HEK293 (cell line): ENCODE data around the gene KIF18B.
A peak's percentile ranks its signal among the peaks of the same experiment; 100 is the strongest.

Source experiments
- CTCF ChIA-PET: fragments of 350-600 bp; formaldehyde crosslinking; extraction: SDS; loops from one replicate; lab custom pipeline; 2021; ENCODE audit warnings: antibody characterized with exemption; lab: Yijun Ruan, JAX
- POLR2A ChIA-PET: fragments of 300-600 bp; formaldehyde crosslinking; extraction: SDS; loops from one replicate; lab custom pipeline; 2020; ENCODE audit warnings: antibody characterized with exemption, inconsistent platforms; lab: Yijun Ruan, JAX
- H3K27ac ChIP-seq: fragments of 200-500 bp; sonication (Bioruptor generic); 2 replicates; pipeline ENCODE4 v1.5.1; 2014; ENCODE audit warnings: low read depth, low read length, control low read depth, inconsistent platforms; ENCODE audit errors: extremely low read depth
- H3K36me3 ChIP-seq, 2 experiments: fragments of 200-500 bp in 1 of 2; sonication (Bioruptor generic) in 1 of 2; 1 replicate in 1 of 2; 2 replicates in 1 of 2; pipeline ENCODE4 v1.5.1; 2014 to 2017; ENCODE audit warnings: inconsistent platforms in 2 of 2, low read length in 2 of 2; ENCODE audit not compliant: control insufficient read depth in 2 of 2, insufficient read depth in 1 of 2
- H3K4me1 ChIP-seq: fragments of 200-500 bp; sonication (Bioruptor generic); 2 replicates; pipeline ENCODE4 v1.5.1; 2014; ENCODE audit warnings: mild to moderate bottlenecking, low read length, inconsistent platforms; ENCODE audit not compliant: control insufficient read depth, insufficient read depth
- H3K4me3 ChIP-seq: 2 replicates; pipeline ENCODE4 v1.5.1; 2011; ENCODE audit warnings: low read depth, mild to moderate bottlenecking, control low read depth, low read length, moderate library complexity
- H3K9me3 ChIP-seq: fragments of 200-500 bp; sonication (Bioruptor generic); 2 replicates; pipeline ENCODE4 v1.5.1; 2014; ENCODE audit warnings: low read depth, low read length, inconsistent platforms; ENCODE audit not compliant: control insufficient read depth, insufficient read depth
- KLF16 ChIP-seq: fragments of 450-650 bp; formaldehyde crosslinking; IDR thresholded peaks from 2 replicates; pipeline ENCODE4 v1.5.1; 2017; ENCODE audit warnings: missing biosample characterization, missing genetic modification characterization
- MYNN ChIP-seq: fragments of 450-650 bp; formaldehyde crosslinking; IDR thresholded peaks from 2 replicates; pipeline ENCODE4 v1.5.1; 2016; ENCODE audit warnings: missing biosample characterization, missing genetic modification characterization, borderline replicate concordance
- TCF7L2 ChIP-seq: IDR thresholded peaks from 2 replicates; pipeline ENCODE4 v1.6.1; 2011; ENCODE audit warnings: low read depth, mild to moderate bottlenecking, inconsistent platforms, low read length, moderate library complexity, borderline replicate concordance
- ZBTB20 ChIP-seq: fragments of 450-650 bp; formaldehyde crosslinking; IDR thresholded peaks from 2 replicates; pipeline ENCODE4 v1.5.1; 2016; ENCODE audit warnings: missing biosample characterization, missing genetic modification characterization
- ZBTB8A ChIP-seq: fragments of 450-650 bp; formaldehyde crosslinking; IDR thresholded peaks from 2 replicates; pipeline ENCODE4 v1.5.1; 2016; ENCODE audit warnings: missing biosample characterization, missing genetic modification characterization
- ZFP69B ChIP-seq: fragments of 450-650 bp; formaldehyde crosslinking; IDR thresholded peaks from 2 replicates; pipeline ENCODE4 v1.5.1; 2016; ENCODE audit warnings: missing biosample characterization, missing genetic modification characterization
- ZNF174 ChIP-seq: fragments of 450-650 bp; formaldehyde crosslinking; IDR thresholded peaks from 2 replicates; pipeline ENCODE4 v1.5.0; 2017; ENCODE audit warnings: missing biosample characterization, mild to moderate bottlenecking, missing genetic modification characterization
- ZNF423 ChIP-seq: fragments of 450-650 bp; formaldehyde crosslinking; IDR thresholded peaks from 2 replicates; pipeline ENCODE4 v1.5.1; 2016; ENCODE audit warnings: missing biosample characterization, missing genetic modification characterization
- ZNF426 ChIP-seq: fragments of 450-650 bp; formaldehyde crosslinking; IDR thresholded peaks from 2 replicates; pipeline ENCODE4 v1.5.1; 2017; ENCODE audit warnings: missing biosample characterization, missing genetic modification characterization, mild to moderate bottlenecking, inconsistent platforms, moderate library complexity
- ZNF555 ChIP-seq: fragments of 450-650 bp; formaldehyde crosslinking; conservative IDR thresholded peaks from 2 replicates; pipeline ENCODE4 v1.5.1; 2017; ENCODE audit warnings: missing biosample characterization, mild to moderate bottlenecking, missing genetic modification characterization, inconsistent platforms
- ZNF639 ChIP-seq: fragments of 450-650 bp; formaldehyde crosslinking; IDR thresholded peaks from 2 replicates; pipeline ENCODE4 v1.5.1; 2016; ENCODE audit warnings: missing biosample characterization, missing genetic modification characterization
- ZNF654 ChIP-seq: fragments of 450-650 bp; formaldehyde crosslinking; IDR thresholded peaks from 2 replicates; pipeline ENCODE4 v1.5.1; 2016; ENCODE audit warnings: low read depth, missing biosample characterization, missing genetic modification characterization
- ZNF670 ChIP-seq: fragments of 450-650 bp; formaldehyde crosslinking; IDR thresholded peaks from 2 replicates; pipeline ENCODE4 v1.5.1; 2016; ENCODE audit warnings: missing biosample characterization, missing genetic modification characterization, low read depth
- ZNF692 ChIP-seq: fragments of 450-650 bp; formaldehyde crosslinking; IDR thresholded peaks from 2 replicates; pipeline ENCODE4 v1.5.1; 2016; ENCODE audit warnings: missing biosample characterization, missing genetic modification characterization
- TF ChIP-seq, protein P1 (sequence below): fragments of 450-650 bp; formaldehyde crosslinking; IDR thresholded peaks from 2 replicates; pipeline ENCODE4 v1.5.1; 2016; ENCODE audit warnings: missing biosample characterization, missing genetic modification characterization
- TF ChIP-seq, protein P2 (sequence below): fragments of 450-650 bp; formaldehyde crosslinking; IDR thresholded peaks from 2 replicates; pipeline ENCODE4 v1.5.1; 2016; ENCODE audit warnings: missing biosample characterization, missing genetic modification characterization, borderline replicate concordance
- TF ChIP-seq, protein P3 (sequence below): fragments of 450-650 bp; formaldehyde crosslinking; IDR thresholded peaks from 2 replicates; pipeline ENCODE4 v1.5.0; 2017; ENCODE audit warnings: missing biosample characterization, missing genetic modification characterization, borderline replicate concordance

Gene KIF18B

GRCh38 chr17:44947461-44948314 is at the start of gene KIF18B (continued):
- no peak for TF ChIP-seq TCF7L2
- no peak for TF ChIP-seq ZNF426 (tag by site-specific recombination)
- no peak for TF ChIP-seq ZNF423 (tag by site-specific recombination)
- peak; percentile 59 for TF ChIP-seq ZBTB8A
- peak; percentile 15; the same call in 1 of the 2 replicates for TF ChIP-seq ZNF639 (tag by site-specific recombination)

- H3K9me3 ChIP-seq: 0 out of 2 replicates have a peak, but pooled peaks cover 2% of the 10 kb centered on the region
- no peak overlapping the region for H3K27ac ChIP-seq
- H3K4me1 ChIP-seq: 0 out of 2 replicates have a peak, but pooled peaks cover 3% of the 10 kb centered on the region
- ChIA-PET POLR2A (interaction anchor here (0.7 kb wide), 1 partner anchor 65 kb away, joined by 3 read pairs; the partner anchor contains the start of gene NMT1), CTCF (interaction anchor here (0.5 to 1.7 kb wide), 5 partner anchors 9 to 217 kb away, joined by 3 to 5 read pairs (median 3); no protein-coding TSS in a partner anchor)
- TF ChIP-seq ZNF670 (no peak), ZNF654 (tag by site-specific recombination) (no peak), ZNF174 (tag by site-specific recombination) (no peak), KLF16 (no peak), MYNN (tag by site-specific recombination) (no peak)
- TF ChIP-seq, protein P1, sequence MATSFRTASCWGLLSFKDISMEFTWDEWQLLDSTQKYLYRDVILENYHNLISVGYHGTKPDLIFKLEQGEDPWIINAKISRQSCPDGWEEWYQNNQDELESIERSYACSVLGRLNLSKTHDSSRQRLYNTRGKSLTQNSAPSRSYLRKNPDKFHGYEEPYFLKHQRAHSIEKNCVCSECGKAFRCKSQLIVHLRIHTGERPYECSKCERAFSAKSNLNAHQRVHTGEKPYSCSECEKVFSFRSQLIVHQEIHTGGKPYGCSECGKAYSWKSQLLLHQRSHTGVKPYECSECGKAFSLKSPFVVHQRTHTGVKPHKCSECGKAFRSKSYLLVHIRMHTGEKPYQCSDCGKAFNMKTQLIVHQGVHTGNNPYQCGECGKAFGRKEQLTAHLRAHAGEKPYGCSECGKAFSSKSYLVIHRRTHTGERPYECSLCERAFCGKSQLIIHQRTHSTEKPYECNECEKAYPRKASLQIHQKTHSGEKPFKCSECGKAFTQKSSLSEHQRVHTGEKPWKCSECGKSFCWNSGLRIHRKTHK: no peak
- TF ChIP-seq, protein P2, sequence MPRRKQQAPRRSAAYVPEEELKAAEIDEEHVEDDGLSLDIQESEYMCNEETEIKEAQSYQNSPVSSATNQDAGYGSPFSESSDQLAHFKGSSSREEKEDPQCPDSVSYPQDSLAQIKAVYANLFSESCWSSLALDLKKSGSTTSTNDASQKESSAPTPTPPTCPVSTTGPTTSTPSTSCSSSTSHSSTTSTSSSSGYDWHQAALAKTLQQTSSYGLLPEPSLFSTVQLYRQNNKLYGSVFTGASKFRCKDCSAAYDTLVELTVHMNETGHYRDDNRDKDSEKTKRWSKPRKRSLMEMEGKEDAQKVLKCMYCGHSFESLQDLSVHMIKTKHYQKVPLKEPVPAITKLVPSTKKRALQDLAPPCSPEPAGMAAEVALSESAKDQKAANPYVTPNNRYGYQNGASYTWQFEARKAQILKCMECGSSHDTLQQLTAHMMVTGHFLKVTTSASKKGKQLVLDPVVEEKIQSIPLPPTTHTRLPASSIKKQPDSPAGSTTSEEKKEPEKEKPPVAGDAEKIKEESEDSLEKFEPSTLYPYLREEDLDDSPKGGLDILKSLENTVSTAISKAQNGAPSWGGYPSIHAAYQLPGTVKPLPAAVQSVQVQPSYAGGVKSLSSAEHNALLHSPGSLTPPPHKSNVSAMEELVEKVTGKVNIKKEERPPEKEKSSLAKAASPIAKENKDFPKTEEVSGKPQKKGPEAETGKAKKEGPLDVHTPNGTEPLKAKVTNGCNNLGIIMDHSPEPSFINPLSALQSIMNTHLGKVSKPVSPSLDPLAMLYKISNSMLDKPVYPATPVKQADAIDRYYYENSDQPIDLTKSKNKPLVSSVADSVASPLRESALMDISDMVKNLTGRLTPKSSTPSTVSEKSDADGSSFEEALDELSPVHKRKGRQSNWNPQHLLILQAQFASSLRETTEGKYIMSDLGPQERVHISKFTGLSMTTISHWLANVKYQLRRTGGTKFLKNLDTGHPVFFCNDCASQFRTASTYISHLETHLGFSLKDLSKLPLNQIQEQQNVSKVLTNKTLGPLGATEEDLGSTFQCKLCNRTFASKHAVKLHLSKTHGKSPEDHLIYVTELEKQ: no peak
- no peaks in the 10 kb centered on the region for H3K36me3 ChIP-seq
- no peak overlapping the region for H3K4me3 ChIP-seq
Measured at GRCh38 chr17:44996304-44996703, 48.7 kb upstream of the KIF18B start.

DNA sequence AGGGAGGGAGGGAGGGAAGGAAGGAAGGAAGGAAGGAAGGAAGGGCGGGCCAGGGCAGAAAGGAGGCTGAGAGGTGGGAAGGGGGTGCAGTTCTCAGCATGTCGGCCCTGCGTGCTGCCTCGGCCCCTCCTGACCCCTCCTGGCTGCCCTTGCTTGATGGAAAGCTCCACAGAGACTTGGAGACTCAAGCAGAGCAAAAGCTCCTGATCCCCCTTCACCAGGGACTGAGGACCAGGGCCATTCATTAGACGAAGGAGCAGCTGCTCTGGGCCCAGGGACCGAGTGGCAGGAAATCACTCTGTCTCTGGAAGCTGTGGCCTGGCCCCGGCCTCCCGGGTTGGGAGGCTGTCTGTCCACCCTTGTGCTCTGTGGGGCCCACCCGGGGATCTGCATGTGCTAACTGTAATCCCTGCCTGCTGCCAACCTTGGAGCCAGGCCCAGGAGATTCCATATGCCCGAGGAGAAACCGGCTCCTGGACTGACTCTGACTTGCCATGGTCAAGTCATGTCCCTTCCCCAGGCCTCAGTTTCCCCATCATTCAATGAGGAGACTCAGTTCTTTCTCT is 47.9 kb upstream of the KIF18B start:
- ChIA-PET CTCF (interaction anchor here (0.7 to 1.7 kb wide), 4 partner anchors 18 to 783 kb away, joined by 3 to 5 read pairs (median 3); no protein-coding TSS in a partner anchor), POLR2A (interaction anchor here (0.7 kb wide), 1 partner anchor 65 kb away, joined by 3 read pairs; the partner anchor contains the start of gene NMT1)
- Histone ChIP-seq H3K4me3 (no peak overlapping the region), H3K36me3 (no peaks in the 10 kb centered on the region), H3K4me1 (0 out of 2 replicates have a peak, but pooled peaks cover 3% of the 10 kb centered on the region), H3K27ac (no peak overlapping the region)
- TF ChIP-seq ZNF692 (tag by site-specific recombination) (peak; percentile 53), ZBTB20 (peak; percentile 21; the same call in 1 of the 2 replicates), ZFP69B (tag by site-specific recombination) (0 out of 2 replicates have a peak, but pooled peaks have one; percentile 23), ZNF555 (no peak)
- TF ChIP-seq, protein P3, sequence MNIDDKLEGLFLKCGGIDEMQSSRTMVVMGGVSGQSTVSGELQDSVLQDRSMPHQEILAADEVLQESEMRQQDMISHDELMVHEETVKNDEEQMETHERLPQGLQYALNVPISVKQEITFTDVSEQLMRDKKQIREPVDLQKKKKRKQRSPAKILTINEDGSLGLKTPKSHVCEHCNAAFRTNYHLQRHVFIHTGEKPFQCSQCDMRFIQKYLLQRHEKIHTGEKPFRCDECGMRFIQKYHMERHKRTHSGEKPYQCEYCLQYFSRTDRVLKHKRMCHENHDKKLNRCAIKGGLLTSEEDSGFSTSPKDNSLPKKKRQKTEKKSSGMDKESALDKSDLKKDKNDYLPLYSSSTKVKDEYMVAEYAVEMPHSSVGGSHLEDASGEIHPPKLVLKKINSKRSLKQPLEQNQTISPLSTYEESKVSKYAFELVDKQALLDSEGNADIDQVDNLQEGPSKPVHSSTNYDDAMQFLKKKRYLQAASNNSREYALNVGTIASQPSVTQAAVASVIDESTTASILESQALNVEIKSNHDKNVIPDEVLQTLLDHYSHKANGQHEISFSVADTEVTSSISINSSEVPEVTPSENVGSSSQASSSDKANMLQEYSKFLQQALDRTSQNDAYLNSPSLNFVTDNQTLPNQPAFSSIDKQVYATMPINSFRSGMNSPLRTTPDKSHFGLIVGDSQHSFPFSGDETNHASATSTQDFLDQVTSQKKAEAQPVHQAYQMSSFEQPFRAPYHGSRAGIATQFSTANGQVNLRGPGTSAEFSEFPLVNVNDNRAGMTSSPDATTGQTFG (tag by site-specific recombination): no peak
- TF ChIP-seq, all 188 proteins: peak for 3
- 0 out of 2 replicates have a peak, but pooled peaks cover 2% of the 10 kb centered on the region for H3K9me3 ChIP-seq
